DMS 273 (cell line): ENCODE data around the gene TNIK.
"Not testable (repeated sequence)": the region's sequence is repeated elsewhere in the genome, so short reads cannot be mapped to it uniquely, and the experiment has no call there.

Source experiments
- DNase-seq: peaks from one replicate; lab custom pipeline; 2025; ENCODE audit not compliant: unreplicated experiment; lab: John Stamatoyannopoulos, UW

The TNIK gene

DNA sequence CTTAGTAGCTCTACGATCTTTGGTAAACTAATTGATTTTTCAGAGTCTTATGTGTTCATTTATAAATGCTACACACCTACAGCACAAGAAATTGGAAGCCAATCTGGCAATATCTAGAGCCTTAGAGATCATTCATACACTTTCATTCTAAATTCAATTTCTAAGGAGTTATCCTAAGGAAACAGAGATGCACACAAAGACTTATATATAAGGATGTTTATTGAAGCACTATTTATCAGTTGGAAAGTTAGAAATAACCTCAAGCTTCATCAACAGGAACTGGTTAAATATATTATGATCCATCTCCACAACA, 12.7 kb downstream of the TNIK start:
- not testable (repeated sequence) for DNase-seq

GRCh38 chr3:171446801-171447578, 13.2 kb downstream of the TNIK start:
- peak; percentile 17 for DNase-seq

DNA sequence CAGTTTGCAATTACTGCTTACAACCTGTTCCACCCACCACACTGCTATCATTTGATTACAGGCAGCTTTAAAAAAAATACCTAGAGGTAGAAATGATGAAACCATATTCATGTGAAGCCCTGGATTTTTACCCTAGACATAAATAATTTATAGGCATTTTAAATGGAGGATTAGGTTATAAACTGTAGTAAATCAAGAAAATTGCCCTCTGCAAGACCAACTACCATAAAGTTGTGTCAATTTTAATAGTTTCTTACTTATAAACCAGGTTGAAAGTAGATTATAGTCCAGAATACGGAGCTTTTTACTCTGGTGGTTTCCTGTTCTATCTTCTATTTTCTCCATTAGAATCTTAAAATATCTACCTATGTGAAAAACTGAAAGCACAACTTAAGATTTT, 13.9 kb downstream of the TNIK start:
- no peak for DNase-seq

DNA sequence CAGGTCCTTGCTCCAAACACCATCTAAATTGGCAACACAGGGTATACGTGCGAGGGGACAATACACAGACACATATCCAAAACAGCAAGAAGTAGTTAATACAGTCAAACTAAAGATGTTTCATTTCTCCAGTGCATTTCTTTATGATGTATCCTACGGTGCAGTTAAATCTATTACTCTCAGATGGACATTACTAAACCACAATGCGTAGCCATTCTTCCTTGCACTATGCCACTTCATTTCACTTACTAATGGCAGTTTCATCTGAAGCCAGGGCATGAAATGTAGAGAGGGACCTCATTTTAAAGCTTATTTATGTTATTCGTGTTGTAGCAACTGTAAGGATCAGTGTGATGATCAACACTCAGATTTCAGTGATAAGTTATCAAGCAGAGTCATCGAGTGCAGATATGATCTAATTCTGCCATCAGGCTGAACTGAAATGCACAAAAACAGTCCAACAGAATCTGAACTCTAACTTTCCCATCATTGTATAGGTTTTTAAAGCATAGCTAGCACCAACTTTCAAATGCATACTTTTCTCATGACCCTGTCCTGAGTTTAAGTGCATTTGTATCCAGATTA, 14.5 kb downstream of the TNIK start:
- DNase-seq = no peak

DNA sequence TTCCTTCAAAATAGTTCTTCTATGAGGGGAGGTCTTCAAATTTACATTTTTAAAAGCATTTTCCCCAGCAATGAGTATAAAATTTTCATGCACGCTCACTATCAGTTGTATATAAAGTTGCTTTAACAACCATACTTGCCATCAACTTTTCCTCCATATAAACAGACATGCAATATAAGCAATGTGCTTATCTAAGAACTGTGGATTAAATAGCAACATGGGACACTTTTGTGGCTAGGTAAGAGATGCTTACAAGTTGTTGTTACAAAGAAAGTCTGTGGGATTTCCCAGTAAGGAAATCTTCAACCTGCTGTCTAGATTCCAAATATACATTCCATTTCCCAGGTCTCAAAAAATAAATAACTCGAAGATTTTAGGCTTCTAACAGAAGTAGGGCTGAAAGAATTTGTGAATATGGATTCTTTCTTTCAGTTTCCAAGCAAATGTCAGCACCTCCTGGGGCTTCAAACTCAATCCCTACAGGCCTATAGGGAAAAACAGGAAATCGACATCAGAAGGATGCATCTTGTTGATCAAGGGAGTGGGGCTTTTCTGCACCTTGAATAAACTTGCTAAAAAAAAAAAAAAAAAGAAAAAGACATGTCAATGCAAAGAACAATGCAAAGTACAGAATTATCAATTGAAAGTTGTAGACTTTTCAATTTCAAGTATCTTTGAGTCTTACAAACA, 16.1 kb downstream of the TNIK start:
- no peak for DNase-seq

DNA sequence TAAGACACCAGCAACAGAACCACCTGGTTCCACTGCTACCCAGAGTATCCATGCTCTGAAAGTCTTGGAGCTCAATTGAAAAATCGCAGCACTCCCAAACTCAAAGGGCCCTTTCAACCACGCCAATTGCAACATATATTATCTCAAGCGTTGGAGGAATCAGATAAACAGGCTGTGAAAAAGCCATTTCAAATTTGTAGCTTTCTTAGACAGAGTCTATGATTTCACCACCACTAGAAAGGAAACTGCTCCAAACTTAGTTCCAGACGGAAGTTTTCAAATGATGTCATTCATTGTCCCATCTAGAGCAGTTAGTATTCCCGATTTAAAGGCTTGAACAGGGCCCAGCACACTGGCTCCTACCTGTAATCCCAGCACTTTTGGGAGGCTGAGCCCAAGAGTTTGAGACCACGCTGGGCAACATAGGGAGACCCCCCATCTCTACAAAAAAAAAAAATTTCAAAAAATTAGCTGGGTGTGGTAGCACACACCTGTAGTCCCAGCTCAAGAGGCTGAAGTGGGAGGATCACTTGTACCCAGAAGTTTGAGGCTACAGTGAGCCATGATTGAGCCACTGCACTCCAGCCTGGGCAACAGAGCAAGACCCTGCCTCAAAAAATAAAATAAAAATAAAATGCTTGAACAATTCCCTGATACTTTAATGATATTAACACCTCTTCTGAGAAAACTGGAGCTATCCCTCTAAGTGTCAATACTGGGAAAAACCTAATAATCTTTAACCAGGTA, 16.8 kb downstream of the TNIK start:
- DNase-seq = no peak

- no peak for DNase-seq
These were observed 18.0 kb downstream of the TNIK start for GRCh38 chr3:171442184-171442583.

DNA sequence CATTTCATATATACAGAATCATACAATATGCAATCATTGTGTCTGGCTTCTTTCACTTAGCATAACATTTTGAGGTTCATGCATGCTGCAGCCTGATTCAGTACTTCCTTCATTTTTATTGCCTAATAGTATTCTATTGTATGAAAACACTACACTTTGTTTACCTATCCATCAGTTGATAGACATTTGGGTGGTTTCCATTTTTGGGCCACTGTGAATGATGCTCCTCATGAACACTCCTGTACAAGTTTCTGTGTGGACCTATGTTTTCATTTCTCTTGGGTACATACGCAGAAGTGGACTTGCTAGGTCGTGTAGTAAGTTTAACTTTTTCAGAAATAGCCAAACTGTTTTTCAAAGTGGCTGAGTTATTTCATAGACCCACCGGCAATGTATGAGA, 18.8 kb downstream of the TNIK start:
- DNase-seq = no peak

DNA sequence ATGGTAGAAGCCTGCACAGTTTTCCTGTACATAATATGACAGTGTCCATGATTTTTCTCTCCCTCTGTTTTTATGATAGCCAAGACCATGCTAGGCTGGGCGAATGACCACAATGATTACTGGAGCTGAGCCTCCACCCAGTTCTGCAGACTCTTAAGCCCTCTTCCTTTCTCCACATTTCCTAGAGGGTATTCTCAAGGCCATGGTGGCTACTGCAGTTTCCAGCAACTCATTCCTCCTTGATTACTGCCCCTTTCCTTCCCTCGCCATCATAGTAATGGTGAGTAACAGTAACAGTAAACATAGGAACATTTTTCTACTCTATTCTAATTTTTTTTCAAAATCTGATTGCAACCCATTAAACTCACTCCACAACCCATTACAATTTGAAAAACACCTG, 20.2 kb downstream of the TNIK start:
- no peak for DNase-seq

DNA sequence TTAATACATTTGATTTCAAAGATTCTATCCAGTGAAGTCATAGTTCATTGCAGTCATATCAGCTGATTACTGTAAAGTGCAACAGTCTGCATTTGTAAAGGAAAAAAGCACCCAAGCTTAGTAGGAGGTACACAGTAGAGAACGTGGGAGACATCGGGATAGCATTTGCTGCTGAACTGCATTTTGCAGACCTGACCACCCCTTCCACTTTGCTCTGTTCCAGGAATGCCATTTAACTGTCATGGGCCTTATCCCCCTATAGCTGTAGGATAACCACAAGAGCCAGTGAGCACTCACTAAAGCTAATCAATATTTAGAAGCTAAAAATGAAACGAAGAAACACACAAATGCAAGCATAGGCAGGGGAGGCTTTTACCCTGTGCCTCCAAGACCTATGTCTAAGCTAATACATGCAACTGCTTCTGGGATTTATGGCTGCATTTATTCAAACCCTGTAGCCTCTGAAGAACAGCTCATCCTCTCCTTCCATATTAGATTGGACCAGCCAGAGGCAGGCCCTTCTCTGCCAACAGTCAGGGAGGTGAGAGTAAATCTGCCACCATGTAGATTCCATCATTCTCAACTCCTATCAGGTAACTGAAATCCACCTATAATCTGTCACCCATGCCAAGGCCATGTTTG, 23.0 kb downstream of the TNIK start:
- no peak for DNase-seq

DNA sequence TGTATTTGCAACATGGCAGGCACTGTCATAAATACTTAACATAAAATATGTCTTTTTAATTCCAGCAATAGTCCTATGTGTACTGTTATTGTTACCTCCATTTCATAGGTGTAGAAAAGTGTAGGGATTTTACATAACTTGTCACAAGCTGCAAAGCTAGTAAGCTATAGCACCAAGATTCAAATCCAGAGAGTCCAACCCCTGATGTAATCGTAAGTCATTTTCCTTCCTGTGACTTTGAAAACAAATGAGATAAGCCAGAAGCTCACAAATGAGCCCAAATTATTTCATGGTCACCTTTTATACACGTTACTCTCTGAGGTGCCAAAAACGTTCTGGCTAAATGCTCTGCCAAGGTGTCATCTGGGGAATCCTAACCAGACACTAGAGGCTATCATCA, 23.8 kb downstream of the TNIK start:
- DNase-seq = no peak

- no peak for DNase-seq
These were observed 24.4 kb downstream of the TNIK start for GRCh38 chr3:171435757-171436156.

DNA sequence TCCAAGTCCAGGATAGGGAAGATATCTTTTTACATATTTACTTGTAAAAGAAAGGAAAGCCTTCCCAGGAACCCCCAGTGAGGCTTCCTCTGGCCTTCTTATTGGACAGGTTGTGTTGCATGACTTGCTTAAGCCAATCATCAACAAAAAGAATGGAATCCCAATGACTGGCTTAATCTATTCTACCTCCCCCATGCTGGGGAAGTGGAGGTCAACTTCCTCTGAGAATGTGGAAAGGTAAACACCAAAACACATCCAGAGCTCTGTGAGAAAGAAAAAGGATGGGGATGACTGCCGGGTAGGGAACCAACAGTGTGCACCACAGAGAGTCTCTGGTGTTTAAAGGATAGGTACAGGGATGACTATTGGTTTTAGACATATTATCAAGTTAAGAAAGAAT, 25.1 kb downstream of the TNIK start:
- DNase-seq = no peak

- DNase-seq = no peak
These were observed 27.7 kb downstream of the TNIK start for GRCh38 chr3:171432548-171432947.

DNA sequence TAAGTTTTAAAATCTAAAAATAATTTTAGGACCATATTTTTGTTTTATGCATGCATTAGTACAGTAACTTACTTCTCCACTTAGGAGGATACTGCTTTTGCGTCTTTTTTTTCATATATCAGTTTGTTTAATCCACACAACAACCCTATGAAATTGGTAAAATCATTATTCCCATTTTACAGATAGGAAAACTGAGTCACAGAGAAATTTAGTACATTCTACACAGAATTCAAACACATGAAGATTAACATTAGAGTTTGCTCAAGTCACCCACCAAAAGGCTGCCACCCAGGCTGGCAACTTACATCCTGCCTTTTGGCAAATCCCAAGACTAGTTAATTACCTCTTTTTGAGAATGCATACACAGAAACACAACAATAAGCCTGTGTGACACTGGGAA, 28.7 kb downstream of the TNIK start:
- DNase-seq = no peak

- DNase-seq = no peak
These were observed 29.7 kb downstream of the TNIK start for GRCh38 chr3:171430530-171430929.

DNA sequence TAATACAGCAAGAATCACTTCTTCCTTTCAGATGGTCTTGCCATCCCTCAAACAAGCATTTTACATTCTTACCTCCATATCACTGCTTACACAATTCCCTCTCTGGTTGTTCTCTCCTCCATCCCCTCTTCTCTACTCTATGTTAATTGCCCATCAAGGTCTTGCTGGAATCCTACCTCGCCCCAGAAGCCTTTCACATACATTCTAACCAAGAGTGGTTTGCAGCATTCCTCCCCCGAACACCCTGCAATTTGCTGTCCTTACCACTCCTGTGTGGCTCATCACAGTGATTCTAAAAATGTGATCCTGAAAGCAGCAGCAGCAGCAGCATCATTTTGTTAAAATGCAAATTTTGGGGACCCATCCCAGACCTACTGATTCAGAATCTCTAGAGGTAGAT, 30.6 kb downstream of the TNIK start:
- no peak for DNase-seq

- DNase-seq = no peak
These were observed 31.3 kb downstream of the TNIK start for GRCh38 chr3:171428892-171429291.

GRCh38 chr3:171428321-171428787, 31.9 kb downstream of the TNIK start:
- DNase-seq = no peak

- DNase-seq = no peak
These were observed 32.4 kb downstream of the TNIK start for GRCh38 chr3:171427771-171428320.

GRCh38 chr3:171424063-171424462, 36.1 kb downstream of the TNIK start:
- DNase-seq = not testable (repeated sequence)
